Measurements from ENCODE around the gene MT1G. TPM values are rescaled to one million over a fixed set of nuclear protein-coding genes. Genes with fewer than 3 reads are reported as not detected.

MT1G gene
- total and polyA plus RNA-seq, 9 of the 15 experiments (the other 6 are each of a cell fraction or from before 2014, with no cell fraction given): 0.28 to 1.7 (median 0.69) TPM; not detected in 4

GRCh38 chr16:56631832-56632155 lies 36.1 kb downstream of the MT1G start:
- Histone ChIP-seq H3K9ac (ENCODE audit: insufficient read depth in 1 of 2, low read depth in 2 of 2, low read length in 2 of 2) (no peak overlapping the region), H2AFZ (ENCODE audit: low read depth, low read length) (no peak overlapping the region), H3K9me3 (replicated peaks; ENCODE audit: control insufficient read depth, insufficient read depth, low read depth, low read length) (no peaks in the 10 kb centered on the region), H3K9me1 (ENCODE audit: control insufficient read depth, insufficient read depth, low read length) (no peaks in the 10 kb centered on the region), H3K36me3 (ENCODE audit: control insufficient read depth, insufficient read depth, low read length) (no peaks in the 10 kb centered on the region), H3K27ac (ENCODE audit: extremely low read depth, low read depth, low read length) (no peak overlapping the region), H3K4me1 (replicated peaks in 1 of 2; ENCODE audit: control insufficient read depth in 2 of 2, insufficient read depth in 2 of 2, low read length in 2 of 2) (peaks cover 0 to 15% of the 10 kb centered on the region in 2 experiments; a peak in 2 of 5 replicates), H4K20me1 (replicated peaks; ENCODE audit: control insufficient read depth, insufficient read depth, low read length) (0 out of 2 replicates have a peak, but pooled peaks cover 3% of the 10 kb centered on the region), H3K4me3 (no peak overlapping the region), H3K27me3 (ENCODE audit: control insufficient read depth in 2 of 2, insufficient read depth in 2 of 2, low read length in 2 of 2) (peaks cover 36 to 70% of the 10 kb centered on the region in 2 experiments; a peak in 4 of 5 replicates), H3K4me2 (ENCODE audit: insufficient read depth, low read length) (no peak overlapping the region), H3K79me2 (ENCODE audit: control insufficient read depth, insufficient read depth, low read length) (no peaks in the 10 kb centered on the region)
- ATAC-seq: no peak
- in situ Hi-C loops (cut with MboI) (no loop called here), intact Hi-C loops (cut with micrococcal nuclease) (no loop called here)
- no peak for FAIRE-seq
- DNase-seq (ENCODE audit: extremely low read depth in 1 of 4, low spot score in 3 of 4): no peak
- TF ChIP-seq ZC3H8 (IDR thresholded peaks at IDR 0.05) (no peak), NFXL1 (CRISPR knock-in tag; IDR thresholded peaks at IDR 0.05) (no peak), RBM34 (IDR thresholded peaks at IDR 0.05; ENCODE audit: borderline replicate concordance, insufficient read depth, low read length) (no peak), ZNF561 (CRISPR knock-in tag; conservative IDR thresholded peaks at IDR 0.05) (no peak), ZSCAN32 (CRISPR knock-in tag; IDR thresholded peaks at IDR 0.05) (no peak), NELFE (IDR thresholded peaks at IDR 0.05; ENCODE audit: insufficient read depth, insufficient read length) (no peak), HMGN3 (IDR thresholded peaks at IDR 0.05; ENCODE audit: borderline replicate concordance, extremely low read depth, insufficient read length, low read depth, low read length) (no peak), YBX1 (IDR thresholded peaks at IDR 0.05) (no peak), GABPA (tag; conservative IDR thresholded peaks at IDR 0.05; ENCODE audit: low read depth) (no peak), MEF2D (tag; conservative IDR thresholded peaks at IDR 0.05; ENCODE audit: low read depth) (no peak)
- CTCF ChIA-PET (ENCODE audit: low intra/inter-chr PET ratio): no interaction called here
- BruUV-seq (replicated peaks): no TSS peak
- whole genome bisulfite sequencing (ENCODE audit: insufficient coverage, low coverage, missing lambda C conversion rate): 7% methylated on average over 7 of the region's 14 CpGs
- POLR2A ChIA-PET: no interaction called here

Measured in K562 (cell line).